Measurements from ENCODE around the gene GIPC2.
A peak's percentile ranks its signal among the peaks of the same experiment; 100 is the strongest.
"Not testable (repeated sequence)": the region's sequence is repeated elsewhere in the genome, so short reads cannot be mapped to it uniquely, and the experiment has no call there.

GIPC2 gene

GRCh38 chr1:78045926-78046778 is at the start of gene GIPC2:
TSS of gene GIPC2 (plus strand) at chr1:78045966. CDS start at chr1:78046095, 129 bp downstream.
- no peak for DNase-seq

- no peak for DNase-seq
Measured at GRCh38 chr1:77996734-77997133, 49.0 kb upstream of the GIPC2 start.

DNA sequence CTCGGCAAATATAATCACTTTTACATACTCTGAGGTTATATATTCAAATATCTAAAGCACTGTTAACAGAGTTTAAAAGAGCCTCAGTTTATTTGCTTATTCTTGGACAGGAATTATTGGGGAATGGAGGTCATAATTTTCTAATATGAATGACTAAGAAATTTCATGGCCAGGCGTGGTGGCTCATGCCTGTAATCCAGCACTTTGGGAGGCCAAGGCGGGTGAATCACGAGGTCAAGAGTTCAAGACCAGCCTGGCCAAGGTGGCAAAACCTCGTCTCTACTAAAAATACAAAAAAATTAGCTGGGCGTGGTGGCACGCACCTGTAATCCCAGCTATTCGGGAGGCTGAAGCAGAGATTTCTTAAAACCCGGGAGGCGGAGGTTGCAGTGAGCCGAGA is 45.2 kb upstream of the GIPC2 start:
- not testable (repeated sequence) for DNase-seq

DNA sequence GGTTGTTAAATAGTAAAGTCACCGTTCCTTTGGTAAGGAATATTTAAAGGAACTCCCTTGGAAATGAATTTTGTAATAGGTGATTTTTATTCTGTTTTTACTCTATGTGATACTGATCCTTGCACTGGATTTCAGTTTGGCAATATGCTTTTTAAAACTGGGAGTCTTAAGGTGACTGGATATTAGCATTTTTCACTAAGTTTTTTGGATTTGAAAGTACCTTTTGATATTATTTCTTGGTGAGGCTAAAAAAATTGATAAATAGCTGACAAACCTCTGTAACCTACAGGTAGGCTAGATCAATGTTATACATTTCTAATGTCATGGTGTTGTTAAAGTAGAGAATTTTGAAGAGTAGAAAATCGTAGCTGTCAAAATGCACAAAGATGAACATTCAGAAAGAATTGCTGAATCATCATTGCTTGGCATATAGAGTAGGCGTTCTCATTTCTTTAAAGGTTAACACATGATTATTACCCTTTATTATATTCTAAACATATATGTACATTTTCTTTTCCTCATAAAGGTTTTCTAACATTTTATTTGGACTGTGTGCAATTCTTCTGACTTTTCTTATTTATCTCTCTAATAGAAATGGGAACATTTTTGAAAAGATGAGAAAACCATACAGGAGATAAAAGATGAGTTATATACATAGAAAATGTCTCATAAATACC is 42.6 kb upstream of the GIPC2 start:
- no peak for DNase-seq

DNA sequence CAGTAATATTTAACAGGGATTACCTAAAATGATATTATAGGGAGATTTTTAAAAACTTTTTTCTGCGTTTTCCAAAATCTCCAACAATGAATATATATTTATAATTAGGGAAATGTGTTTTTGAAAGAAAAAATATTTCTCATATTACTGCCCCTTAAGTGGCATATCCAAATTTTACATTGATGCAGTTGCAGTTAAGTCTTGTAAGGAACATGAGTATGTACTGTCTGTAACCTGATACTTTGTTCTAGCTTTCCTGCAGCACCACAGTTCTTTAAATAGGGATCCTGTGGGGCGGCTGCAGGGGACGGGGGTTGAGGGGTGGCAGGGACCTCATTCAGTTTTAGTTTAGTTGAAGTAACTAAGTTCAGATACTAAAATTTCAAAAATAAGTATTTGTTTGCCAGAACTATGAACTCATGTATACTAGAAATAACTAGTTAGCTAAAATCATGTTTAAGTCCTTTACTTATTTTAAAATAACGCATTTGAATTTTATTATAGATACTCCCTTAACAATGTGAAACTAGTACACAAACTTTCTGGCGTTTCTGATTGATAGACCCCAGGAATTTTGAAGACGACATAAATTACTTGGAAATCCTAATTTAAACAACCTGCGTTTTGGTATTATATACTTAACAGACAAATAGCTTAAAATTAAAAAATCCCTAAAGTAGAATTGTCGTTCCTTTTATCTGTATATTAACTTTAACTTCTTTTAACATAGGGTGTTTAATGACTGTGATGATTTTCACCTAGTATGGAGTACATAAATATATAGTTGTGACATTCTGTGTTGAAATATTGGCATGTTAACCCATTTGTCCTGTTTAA is 41.7 kb upstream of the GIPC2 start:
- no peak for DNase-seq

- DNase-seq: peak; percentile 71
Measured at GRCh38 chr1:78004719-78005447, 40.9 kb upstream of the GIPC2 start, which contains the start of gene DNAJB4. TSS of gene DNAJB4 (plus strand) at chr1:78004939. CDS start at chr1:78005111, 172 bp downstream.

- no peak for DNase-seq
Measured at GRCh38 chr1:78005448-78005722, 40.4 kb upstream of the GIPC2 start.

- no peak for DNase-seq
Measured at GRCh38 chr1:78005755-78006154, 40.0 kb upstream of the GIPC2 start.

DNA sequence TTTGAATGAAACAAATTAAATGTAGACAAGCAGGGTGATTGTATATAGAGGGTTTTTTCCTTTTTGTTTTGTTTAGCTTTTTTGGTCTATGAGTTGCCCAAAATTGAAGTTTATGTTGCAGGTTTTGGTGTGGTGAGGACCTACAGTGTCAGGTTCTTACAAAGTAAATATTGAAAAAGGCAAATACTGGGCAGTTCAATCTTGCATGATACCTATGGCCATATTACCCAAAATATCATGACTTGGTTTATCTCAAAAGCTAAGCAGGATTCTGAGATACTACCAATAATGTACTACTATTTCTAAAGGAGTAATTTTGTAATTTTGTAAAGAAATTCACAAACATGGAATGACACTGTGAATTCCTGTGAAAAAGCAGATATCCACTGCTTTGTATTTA is 39.2 kb upstream of the GIPC2 start:
- DNase-seq: no peak

DNA sequence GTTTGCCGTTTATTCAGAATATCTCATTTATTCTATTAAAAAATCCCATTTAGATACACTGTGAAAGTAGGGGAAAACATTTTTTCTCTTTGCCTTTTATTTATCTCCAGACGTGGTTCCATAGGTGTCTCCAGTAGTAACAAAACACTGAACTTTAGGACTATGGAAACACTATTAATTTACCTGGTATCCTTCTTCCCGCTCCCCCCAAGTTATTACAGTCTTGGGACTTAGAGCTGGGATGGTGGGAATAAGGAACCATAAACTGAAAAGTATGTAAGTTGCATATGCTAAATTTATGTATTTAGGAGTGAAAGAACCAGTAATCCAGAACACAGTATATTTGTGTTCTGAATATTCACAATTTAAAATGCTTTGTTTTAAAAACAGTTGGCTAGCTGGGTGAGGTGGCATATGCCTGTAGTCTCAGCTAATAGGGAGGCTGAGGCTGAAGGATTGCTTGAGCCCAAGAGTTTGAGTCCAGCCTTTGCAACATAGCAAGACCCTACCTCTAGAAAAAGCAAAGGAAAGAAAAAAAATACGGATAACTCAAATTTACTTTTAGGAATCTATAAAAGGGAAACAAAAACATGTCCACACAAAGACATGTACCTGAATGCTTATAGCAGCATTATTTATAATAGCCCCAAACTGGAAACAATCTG is 38.0 kb upstream of the GIPC2 start:
- DNase-seq: no peak

GRCh38 chr1:78009276-78009675 is 36.5 kb upstream of the GIPC2 start:
- DNase-seq: no peak

DNA sequence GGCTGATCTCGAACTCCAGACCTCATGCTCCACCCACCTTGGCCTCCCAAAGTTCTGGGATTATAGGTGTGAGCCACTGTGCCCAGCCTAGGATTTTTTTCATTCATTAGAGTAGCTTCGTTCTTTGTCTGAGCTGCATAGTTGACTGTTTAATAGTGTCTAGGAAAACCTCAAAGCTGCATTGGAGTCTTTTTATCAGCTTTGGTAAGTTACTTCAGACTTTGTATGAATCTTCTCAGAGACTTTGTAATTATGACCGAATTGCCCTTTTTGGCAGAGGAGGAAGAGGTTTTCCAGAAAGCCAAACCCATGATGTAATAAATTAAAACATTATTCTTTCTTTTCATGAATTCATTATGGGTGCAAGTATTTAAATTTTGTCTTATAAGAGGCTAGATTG is 35.9 kb upstream of the GIPC2 start:
- no peak for DNase-seq

DNA sequence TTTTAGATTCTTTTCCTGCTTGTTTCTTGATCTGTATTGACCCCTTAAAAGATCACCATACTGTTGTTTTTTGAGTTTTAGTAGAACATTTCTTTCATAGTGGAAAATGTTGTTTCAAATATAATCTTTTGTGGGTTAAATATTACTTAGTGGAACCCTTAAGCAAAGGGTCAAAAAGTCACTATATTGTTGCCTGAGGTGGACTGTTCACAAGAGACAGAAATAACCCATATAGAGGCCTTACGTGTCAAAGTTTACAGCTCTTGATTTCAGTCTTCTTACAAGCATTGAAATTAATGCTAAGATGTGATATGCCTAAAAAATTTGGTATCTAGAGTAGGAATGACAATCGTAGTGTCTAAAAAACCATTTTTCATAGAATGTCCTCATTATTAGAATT is 34.7 kb upstream of the GIPC2 start:
- no peak for DNase-seq

DNA sequence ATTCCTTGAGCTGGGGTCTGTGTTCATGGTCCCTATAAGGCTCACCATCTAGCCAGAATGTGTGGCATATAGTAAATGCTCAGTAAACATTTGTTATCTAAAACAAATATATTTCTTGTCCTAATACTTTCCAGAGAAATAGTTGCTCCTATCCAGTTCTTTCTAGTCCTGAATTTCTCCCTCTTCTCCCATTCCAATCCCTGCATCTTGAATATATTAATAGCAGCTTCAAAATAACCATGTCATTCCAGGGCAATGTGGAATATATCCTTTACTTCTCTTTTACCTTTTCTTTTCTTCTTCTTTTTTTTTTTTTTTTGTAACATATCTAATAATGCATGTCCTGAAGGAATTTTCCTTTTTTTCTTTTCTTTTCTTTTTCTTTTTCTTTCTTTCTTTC is 30.6 kb upstream of the GIPC2 start:
- DNase-seq: no peak

- no peak for DNase-seq
Measured at GRCh38 chr1:78019024-78019423, 26.7 kb upstream of the GIPC2 start.

GRCh38 chr1:78021134-78021533 is 24.6 kb upstream of the GIPC2 start:
- not testable (repeated sequence) for DNase-seq

- no peak for DNase-seq
Measured at GRCh38 chr1:78029793-78030192, 16.0 kb upstream of the GIPC2 start.

- no peak for DNase-seq
Measured at GRCh38 chr1:78032996-78033796, 12.6 kb upstream of the GIPC2 start.

GRCh38 chr1:78033797-78034172 is 12.0 kb upstream of the GIPC2 start:
- no peak for DNase-seq

DNA sequence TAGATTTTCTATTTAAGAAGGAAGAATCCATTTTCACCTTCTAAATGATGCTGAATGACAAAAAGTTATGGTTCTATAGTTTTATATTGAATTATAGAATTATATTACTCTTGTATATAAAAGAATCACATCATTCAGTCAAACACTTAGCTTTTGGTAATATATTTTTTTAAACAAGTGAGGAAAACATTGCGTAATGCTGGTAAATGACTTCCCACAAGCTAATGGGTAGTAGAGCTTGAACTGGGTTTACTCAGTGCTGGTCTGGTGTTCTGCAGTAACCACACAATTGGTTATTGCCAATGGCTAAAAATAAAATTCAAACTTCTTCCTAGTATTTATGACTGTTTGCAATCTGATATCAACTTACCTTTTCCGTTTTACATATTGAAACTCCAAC is 10.6 kb upstream of the GIPC2 start:
- DNase-seq: no peak

- no peak for DNase-seq
Measured at GRCh38 chr1:78036450-78036849, 9.3 kb upstream of the GIPC2 start.

GRCh38 chr1:78038071-78038470 is 7.7 kb upstream of the GIPC2 start:
- DNase-seq: no peak
